Activated naive CD4-positive, alpha-beta T cell (primary cell): ENCODE data around the gene LMBRD1.
"Not testable (repeated sequence)": the region's sequence is repeated elsewhere in the genome, so short reads cannot be mapped to it uniquely, and the experiment has no call there.

ENCODE experiments used
- DNase-seq, 4 experiments: peaks; one replicate each; lab custom pipeline; 2025; lab: John Stamatoyannopoulos, UW

The LMBRD1 gene

DNA sequence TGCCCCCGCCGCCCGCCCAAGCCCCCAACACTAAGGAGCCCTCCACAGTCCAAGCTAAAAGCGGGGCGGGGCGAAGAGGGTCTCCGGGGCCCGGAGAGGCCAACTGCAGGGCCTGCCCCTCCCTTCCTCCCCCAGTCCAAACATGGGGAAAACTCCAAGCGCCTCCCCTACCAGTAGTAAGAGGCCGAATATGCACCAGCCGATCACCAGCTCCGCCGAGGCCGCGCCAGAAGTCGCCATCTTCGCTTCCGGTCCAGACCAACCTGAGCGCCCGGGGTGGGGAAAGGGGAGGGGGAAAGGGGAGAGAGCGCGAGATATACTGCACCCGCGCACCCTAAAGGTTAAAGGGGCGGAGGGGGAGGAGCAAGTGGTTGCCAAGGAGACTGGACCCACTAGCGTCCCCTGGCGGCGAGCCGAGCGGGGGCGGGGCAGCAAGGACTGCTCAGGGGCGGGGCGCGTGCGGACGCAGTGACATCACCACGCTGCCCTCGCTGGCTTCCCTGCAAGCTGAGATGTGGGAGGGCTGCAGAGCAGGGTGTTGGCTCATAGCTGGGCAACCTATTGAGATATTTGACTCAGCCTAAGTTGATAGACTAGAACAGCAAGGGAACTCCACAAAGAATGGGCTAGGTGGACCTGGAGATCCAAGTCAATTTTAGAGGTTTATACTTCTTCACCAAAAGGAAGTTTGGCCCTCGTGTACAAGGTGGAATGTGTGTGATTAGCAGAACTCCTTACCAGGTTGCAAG lies at the start of gene LMBRD1:
TSS of gene LMBRD1 (minus strand) at position 369 of the 749 bp plus-strand sequence. CDS start at position 240, 129 bp downstream.
- peak; percentile 99 for DNase-seq

DNA sequence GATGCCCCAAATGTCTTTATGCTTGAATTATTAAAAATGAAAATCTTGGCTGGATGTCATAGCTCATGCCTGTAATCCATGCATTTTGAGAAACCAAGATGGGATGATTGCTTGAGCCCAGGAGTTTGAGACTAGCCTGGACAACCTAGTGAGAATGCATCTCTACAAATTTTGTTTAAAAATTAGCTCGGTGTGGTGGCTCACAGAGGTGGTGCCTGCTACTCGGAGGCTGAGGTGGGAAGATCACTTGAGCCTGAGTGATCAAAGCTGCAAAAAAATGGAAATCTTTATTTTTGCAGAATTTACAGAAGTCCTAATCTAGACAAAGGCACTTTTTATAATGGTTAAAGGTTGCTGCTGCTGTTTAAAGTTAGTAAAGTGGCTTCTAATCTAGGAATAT lies 49.5 kb upstream of the LMBRD1 start:
- DNase-seq = no peak

DNA sequence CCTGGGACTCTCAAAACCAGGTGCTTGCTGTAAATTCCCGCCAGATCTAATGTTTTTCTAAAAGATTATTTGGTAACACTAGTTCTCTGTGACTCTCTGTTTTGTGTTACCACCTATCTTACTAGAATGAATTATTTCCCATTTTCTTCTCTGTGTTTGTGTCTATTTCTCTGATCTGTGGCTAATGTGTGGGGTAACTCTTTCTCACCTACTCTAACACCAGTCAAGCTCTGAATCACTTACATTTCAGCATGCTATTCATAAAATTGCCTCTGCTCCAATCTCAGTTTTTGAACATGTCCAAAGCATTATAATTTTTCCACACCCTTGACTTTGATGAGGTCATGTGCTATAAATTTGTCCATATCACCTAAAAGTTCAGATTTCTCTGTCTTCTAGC lies 46.4 kb upstream of the LMBRD1 start:
- DNase-seq = no peak

DNA sequence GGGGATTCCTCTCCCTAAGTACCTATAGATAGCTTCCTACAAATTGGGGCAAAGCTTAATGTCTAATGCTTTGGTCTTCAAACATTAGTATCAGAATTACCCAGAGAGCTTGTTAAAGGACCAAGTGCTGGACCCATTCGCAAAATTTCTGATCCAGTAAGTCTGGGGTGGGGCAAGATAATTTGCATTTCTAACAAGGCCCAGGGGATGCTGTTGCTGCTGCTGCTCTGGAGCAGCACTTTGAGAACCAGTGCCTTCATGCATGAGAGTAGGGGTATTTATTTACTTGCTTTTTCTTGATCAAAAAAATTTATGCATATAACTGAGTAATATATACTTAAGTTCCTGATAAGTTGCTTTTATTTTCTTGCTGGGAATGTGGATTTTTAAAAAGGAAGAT lies 45.1 kb upstream of the LMBRD1 start:
- DNase-seq = no peak

DNA sequence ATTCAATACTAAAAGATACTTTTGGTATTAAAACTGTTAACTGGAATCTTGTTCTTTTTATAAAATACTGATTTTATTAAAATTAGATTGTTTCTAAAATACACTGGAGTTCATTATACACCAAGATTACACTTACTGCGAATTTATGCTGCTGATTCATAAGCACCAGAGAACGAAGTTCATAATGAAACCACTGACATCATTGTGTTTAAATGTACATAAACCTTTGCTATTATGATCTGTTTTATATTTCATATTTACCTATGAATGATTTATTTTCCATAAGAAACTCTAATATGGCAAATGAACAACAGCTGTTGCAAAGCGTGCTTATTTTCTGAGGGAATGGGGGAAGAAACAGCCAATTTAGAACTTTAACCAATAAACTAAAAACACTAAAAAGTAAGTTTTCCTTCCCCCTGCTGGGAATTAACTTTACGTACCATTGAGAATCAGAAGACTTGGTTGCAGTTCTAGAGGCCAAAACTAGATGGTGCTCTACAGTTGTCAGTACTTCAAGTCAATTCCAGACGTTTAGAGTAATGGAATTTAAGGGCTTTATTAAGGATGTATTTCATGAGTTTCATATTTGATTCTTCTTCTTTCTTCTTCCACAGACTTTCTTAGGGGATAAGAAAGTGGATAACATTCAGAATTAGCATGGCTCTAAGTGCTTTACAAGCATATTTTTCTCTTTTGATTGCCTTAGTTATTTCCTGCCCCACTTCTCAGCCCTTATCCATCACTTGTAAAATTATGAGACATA lies 38.8 kb upstream of the LMBRD1 start:
- no peak for DNase-seq

DNA sequence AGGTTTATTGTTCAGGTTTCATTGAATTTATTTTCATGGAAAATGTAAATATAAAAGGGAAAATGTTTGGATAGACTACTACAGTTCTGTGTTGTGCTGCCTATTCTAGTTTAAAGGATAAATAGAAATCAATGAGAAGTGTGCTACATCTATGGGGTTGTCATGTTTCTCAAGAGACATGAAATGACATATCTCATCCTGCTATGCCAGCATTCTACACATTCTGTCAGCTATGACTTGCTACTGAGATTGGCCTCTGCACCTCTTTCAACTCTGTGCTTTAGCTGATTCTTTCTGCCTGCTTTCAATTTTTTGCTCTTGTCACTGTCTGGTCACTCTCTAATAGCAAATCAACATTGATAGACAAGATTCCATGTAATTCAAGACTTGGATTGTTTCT lies 35.7 kb upstream of the LMBRD1 start:
- no peak for DNase-seq

DNA sequence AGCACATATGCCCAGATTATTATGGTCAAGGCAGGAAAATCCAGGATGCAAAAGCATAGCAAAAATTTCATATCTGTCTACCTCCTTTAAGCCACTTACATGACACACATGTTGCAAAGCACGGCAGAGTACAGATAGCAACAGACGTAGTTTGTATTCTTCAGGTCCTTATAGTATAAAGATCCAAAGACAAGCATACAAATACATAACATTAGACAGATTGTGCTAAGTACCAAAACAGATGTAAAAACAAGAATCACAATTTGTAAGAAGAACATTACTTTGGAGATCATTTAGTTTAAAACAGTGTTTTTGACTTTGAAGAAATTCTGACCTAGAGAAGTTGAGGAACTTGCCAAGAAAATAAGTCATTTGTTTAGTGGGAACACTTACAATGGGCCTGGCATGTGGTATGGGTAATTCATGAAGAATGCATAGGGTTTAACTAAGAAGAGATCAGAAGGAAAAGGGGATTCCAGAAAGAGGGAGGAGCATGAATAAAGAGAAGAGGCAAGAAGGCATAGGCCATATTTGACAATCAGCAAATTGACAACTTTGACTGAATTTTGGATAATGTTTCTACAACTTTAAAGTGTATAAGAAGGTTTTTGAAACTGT lies 30.6 kb upstream of the LMBRD1 start:
- no peak for DNase-seq

DNA sequence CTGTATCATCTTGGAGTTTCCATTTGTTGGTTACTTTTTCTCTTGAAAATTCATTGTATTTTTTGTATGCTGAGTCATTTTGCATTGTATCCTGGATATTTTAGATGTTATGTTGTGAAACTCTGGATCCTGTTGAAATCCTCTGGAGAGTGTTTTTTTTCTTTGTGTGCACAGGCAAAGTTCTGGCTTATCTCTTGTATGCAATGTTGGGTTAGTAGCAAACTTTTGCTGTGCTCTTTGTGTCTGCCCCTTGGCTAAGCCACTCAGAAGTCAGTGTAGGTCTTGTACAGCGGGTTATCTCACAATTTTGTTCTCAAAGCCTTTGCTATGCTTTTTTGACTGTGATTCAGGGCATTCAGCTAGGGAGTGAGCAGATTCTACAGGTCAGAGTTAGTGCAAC lies 29.1 kb upstream of the LMBRD1 start:
- DNase-seq = no peak

DNA sequence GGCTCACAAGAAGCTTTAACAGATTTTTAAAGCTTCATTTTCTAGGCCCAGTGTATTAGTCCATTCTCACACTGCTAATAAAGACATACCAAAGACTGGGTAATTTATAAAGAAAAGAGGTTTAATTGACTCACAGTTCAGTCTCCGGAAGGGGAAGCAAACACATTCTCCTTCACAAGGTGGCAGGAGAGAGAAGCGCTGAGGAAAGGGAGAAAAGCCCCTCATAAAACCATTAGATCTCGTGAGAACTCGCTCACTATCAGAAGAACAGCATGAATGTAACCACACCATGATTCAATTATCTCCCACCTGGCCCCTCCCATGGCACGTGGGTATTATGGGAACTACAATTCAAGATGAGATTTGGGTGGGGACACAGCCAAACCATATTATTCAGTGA lies 27.5 kb upstream of the LMBRD1 start:
- DNase-seq = not testable (repeated sequence)

DNA sequence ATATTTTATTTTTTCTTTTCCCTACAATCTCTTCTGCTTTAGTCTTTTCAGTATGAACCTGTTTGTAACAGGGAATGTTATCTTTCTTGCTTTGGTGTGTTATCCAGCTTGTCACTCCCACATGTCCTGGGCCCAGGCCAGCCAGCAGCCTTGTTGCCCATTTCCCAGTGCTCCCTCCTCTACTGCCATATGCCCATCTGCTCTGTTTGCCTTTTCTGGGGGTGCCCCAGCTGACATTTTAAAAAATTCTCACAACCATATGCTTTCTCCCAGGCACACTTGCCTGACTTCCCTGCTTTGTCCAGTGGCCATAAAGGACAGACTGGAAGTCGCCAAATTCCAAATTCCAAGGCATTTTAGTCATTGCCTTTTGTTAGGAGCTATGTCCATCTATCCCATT lies 23.6 kb upstream of the LMBRD1 start:
- DNase-seq = no peak

DNA sequence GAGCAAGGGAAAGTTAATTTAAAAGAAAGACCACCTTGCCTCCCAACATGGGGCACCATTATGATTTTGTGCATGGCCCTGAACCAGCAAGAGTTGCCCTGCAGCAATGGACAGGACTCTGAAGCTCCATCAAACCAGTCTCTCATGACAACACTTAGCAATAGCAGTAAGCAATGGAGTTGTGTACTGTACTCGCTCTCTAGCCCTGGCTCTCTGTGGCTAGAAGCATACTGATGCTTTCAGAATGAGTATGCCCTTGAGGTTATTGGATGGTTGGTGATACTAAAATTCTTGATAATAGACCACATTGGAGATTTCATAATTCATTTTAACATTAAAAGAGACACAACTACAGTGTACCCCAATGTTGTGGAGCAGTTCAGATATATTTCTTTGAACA lies 23.2 kb upstream of the LMBRD1 start:
- no peak for DNase-seq

DNA sequence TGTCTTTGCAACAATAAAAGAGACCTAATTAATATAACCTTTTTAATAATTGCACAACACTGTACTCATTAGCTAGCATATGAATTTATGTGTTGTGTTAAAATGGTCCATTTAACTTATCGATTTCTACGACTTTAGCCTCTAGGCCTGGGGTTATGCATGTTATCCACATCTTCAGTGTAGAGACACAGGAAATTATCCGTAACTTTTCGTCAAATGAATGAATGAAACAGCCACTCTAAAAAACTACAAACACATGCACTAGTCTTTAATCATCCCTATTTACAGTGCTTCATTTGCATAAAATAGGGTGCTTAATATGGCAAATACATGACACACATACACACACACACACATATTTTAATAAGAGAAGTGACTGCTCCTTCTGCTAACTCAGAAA lies 22.3 kb upstream of the LMBRD1 start:
- DNase-seq = no peak

DNA sequence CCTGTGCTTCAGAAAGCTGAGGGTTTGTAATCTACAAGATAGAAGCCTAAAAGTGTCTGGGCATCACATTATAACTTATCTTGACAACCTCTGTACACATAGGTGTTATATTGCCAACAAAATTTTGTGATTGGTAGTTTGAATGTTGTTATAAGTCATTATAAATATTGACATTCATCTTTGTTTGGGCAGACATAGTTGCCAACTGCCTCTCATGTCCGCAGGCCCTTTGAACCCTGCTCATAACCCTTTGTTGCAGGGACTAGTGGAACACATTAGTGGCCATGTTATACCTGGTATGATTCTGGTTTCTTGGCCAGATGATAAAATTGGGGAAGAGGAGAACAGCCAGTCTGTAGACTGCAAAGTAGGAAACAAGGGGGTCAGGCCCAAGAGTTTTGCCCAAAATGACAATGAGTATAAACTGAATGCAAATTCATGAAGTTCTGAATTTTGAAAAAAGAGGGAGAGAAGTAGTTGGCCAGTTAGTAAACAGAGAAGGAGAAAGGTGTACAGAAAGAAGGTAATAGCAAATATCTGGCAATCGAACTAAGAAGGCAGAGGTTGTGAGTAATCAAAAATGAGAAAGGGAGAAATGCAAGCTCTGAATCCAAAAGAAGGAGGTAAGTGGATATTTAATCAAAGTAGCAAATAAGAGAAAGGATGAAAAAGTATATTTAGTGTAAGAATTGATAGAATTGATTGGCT lies 21.6 kb upstream of the LMBRD1 start:
- DNase-seq = no peak

DNA sequence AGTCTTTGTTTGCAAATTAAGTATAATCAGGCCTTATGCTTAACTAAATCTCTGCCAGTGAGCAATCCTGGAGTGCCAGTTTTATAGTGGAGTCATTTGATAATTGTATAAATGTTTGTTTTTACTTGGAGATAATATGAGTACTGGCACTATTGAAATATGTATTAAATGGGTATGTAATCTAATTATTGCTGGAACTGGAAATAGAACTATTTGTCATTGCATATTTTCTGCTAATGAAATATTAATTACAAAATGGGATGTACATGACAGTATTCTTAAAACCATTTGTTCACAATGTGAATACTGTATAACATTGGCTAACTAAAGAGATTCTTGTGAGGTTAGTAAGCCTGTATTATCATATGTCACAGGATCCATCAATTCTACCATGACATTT lies 20.5 kb upstream of the LMBRD1 start:
- no peak for DNase-seq

DNA sequence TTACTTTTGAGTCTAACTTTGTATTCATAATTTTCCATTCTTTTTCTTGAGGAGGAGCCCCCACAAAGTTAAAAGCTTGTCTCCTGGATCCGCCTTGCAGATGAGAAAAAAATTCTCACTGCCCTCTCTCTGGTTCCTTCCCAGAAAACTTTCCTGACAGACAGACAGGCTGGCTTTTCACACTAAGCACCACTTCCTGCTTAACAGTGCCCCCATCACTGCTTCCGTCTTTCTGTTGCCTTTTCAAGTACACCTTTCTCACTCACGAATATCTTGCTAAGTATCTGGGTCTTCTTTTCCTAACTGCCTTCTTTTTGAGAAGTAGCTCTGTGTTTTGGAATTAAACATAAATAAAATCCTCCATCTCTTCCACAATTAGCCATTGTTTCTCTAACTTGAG lies 19.8 kb upstream of the LMBRD1 start:
- DNase-seq = no peak

DNA sequence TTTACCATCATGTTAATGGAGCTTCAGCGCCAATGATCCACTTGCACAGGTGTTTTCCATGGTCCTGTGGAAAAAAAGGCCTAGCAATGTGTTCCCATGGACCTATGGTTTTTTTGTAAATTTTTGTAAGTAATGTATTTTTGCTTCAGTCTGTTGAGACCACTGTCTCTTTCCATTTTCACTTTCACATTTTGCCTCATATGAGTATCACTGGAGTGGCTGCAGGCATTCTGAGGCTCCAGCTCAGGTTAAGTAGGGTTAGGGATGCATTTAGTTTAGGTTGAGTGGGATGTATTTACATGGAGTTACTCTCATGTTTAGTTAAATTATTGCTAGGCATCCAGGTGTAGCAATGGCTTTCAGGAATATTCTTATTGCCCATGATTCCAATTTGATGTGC lies 19.2 kb upstream of the LMBRD1 start:
- DNase-seq = no peak

DNA sequence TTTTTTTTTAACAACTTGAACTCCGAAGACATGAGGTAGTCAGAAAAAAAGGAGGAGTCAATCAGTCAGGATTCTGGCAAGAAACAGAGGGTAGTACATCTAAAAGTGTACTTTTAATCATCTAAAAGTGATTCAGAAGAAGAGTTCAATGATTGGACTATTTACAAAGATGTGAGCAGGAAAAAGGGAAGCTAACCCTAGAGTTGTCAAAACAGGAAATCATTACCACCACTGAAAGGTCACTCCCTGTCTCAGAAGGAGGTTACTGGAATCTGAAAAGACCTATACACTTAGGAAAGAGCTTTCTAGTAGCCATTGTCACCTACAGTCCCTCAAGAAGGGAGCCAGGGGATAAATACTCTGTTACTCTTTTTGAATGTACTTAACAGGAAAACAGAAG lies 16.7 kb upstream of the LMBRD1 start:
- no peak for DNase-seq

DNA sequence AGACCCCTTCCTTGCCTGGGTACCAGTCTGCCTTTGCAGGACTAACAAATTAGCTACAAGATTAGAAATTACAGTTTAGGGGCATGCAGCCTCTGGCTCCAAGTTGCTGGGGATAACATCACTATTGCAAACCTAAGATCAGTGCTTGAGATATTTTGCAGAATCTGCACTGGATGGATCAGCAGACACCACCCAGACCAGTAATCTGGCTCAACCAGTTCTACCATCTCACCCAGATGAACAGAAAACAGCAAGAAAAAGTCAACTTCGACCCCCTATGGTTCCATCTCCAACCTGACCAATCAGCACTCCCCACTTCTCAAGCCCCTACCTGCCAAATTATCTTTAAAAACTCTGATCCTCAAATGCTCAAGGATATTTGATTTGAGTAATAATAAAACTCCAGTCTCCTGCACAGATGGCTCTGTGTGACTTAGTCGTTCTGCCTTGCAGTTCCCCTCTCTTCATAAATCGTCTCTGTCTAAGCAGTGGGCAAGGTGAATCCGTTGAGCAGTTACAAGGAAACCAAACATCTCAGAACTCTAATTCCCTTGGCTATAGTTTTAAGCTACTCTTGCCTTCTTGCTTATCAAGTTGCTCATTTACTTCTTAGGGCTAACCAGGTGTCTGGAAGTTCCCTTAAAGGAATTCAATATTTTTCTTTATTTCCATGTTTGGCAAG lies 16.1 kb upstream of the LMBRD1 start:
- no peak for DNase-seq

DNA sequence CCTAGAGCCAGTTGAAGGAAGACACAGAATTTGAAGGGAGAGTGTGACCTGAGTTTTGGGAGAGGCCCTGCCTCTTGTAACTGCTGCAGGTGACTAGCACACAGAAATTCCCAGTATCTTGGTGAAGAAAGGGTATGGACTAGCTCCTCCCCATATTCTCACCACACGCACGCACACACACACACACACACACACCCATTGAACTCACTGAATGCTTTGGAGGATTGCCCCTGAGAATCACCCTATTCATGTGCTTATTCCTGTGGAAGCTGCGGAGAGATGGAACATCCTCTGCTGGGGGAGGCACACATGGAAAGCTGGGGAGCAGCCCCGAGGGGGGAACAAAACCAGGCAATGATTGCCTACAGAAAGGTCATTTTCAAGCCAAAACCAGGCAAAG lies 6.2 kb upstream of the LMBRD1 start:
- no peak for DNase-seq

DNA sequence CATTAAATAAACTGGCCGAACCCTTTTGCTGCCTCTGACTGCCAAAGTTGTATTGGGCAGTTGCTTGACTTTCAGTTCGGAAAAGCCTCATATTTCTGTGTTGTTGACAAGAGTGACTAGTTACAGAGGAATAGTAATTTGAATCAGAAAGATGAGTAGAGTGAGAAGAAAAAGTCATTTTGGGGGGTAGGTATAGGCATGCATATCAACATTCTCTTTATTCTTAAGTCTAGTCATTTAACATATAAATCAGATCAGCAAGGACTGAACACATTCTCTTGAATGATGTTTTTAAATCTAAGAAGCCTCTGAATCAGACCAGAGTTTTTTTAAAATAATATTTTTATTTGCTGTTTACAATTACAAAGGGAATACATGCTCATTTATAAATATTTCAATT lies 4.9 kb upstream of the LMBRD1 start:
- no peak for DNase-seq

DNA sequence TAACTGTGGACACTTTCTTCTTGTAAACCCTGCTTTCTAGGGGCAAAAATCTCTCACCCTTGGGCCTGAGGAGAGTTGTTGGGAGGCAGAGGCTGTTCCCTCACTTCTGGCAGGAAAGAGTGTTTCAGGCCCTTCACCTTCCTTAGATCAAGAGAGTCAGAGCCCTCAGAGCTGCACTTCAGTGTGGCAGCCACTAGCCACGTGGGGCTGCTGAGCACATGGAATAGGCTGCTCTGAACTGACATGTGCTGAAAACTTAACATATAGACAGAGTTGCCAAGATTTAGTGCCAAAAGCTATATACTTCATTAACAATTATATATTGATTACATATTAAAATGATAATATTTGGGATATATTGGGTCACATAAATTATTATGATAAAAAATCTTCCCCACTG lies 4.4 kb upstream of the LMBRD1 start:
- DNase-seq = no peak

DNA sequence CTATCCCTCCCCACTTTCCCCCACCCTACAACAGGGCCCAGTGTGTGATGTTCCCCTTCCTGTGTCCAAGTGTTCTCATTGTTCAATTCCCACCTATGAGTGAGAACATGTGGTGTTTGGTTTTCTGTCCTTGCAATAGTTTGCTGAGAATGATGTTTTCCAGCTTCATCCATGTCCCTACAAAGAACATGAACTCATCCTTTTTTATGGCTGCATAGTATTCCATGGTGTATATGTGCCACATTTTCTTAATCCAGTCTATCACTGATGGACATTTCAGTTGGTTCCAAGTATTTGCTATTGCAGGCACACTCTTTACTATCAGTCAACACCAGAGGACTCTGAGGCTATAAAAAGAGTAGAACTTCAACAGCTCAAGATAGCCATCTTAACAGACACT lies 2.0 kb upstream of the LMBRD1 start:
- not testable (repeated sequence) for DNase-seq
